ENCODE data around the gene CDC45. TPM values are rescaled to one million over a fixed set of nuclear protein-coding genes. Genes with fewer than 3 reads are reported as not detected.

CDC45 gene
- total RNA-seq, 2 donors from 2014 or later: 0.99 TPM; not detected in 1

GRCh38 chr22:19507534-19507861, 27.8 kb downstream of the CDC45 start:
- Histone ChIP-seq H3K4me3 (no peak overlapping the region), H3K9me3 (no peaks in the 10 kb centered on the region), H3K27ac (no peak overlapping the region), H3K4me1 (ENCODE audit: control insufficient read depth in 1 of 2, low read depth in 2 of 2) (no peaks in the 10 kb centered on the region), H3K36me3 (no peaks in the 10 kb centered on the region), H3K27me3 (replicated peaks; ENCODE audit: insufficient read depth) (no peaks in the 10 kb centered on the region)
- TF ChIP-seq, protein P1, sequence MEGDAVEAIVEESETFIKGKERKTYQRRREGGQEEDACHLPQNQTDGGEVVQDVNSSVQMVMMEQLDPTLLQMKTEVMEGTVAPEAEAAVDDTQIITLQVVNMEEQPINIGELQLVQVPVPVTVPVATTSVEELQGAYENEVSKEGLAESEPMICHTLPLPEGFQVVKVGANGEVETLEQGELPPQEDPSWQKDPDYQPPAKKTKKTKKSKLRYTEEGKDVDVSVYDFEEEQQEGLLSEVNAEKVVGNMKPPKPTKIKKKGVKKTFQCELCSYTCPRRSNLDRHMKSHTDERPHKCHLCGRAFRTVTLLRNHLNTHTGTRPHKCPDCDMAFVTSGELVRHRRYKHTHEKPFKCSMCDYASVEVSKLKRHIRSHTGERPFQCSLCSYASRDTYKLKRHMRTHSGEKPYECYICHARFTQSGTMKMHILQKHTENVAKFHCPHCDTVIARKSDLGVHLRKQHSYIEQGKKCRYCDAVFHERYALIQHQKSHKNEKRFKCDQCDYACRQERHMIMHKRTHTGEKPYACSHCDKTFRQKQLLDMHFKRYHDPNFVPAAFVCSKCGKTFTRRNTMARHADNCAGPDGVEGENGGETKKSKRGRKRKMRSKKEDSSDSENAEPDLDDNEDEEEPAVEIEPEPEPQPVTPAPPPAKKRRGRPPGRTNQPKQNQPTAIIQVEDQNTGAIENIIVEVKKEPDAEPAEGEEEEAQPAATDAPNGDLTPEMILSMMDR (IDR thresholded peaks at IDR 0.05): no peak
- no peak for DNase-seq (ENCODE audit: low spot score)
- ATAC-seq (ENCODE audit: insufficient number of reproducible peaks, low FRiP score, low read depth): no peak

- H3K36me3 ChIP-seq: no peaks in the 10 kb centered on the region
- no peaks in the 10 kb centered on the region for H3K27me3 ChIP-seq (replicated peaks; ENCODE audit: insufficient read depth)
- ATAC-seq (ENCODE audit: insufficient number of reproducible peaks, low FRiP score, low read depth): no peak
- no peak overlapping the region for H3K4me3 ChIP-seq
- DNase-seq (ENCODE audit: low spot score): no peak
- TF ChIP-seq, protein P1 (IDR thresholded peaks at IDR 0.05): no peak
- H3K4me1 ChIP-seq (ENCODE audit: control insufficient read depth in 1 of 2, low read depth in 2 of 2): no peaks in the 10 kb centered on the region
- no peak overlapping the region for H3K27ac ChIP-seq
- no peaks in the 10 kb centered on the region for H3K9me3 ChIP-seq
Measured at GRCh38 chr22:19508024-19508776, 28.5 kb downstream of the CDC45 start.

DNA sequence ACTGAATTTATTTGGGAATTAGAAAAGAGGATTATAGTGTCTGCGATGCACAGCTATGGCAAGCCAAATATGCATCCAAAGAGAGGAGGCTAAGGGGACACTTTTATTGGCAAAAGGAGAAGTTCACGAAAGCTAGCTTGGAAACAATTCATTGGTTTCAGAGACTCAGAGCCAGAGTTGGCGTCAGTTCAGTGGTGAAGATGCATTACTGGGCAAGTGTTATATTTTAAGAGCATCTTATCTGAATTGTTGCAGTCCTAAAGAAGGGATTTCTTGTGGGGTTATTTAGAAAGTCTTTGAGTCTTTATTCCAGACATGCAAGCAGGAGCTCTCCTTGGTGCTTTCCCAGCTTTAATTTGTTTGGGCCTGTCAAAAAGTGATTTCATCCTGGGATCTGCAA, 29.5 kb downstream of the CDC45 start:
- Histone ChIP-seq H3K36me3 (no peaks in the 10 kb centered on the region), H3K9me3 (no peaks in the 10 kb centered on the region), H3K27me3 (replicated peaks; ENCODE audit: insufficient read depth) (no peaks in the 10 kb centered on the region), H3K4me1 (ENCODE audit: control insufficient read depth in 1 of 2, low read depth in 2 of 2) (no peaks in the 10 kb centered on the region), H3K27ac (no peak overlapping the region), H3K4me3 (no peak overlapping the region)
- TF ChIP-seq, protein P1 (IDR thresholded peaks at IDR 0.05): no peak
- no peak for DNase-seq (ENCODE audit: low spot score)
- no peak for ATAC-seq (ENCODE audit: insufficient number of reproducible peaks, low FRiP score, low read depth)

DNA sequence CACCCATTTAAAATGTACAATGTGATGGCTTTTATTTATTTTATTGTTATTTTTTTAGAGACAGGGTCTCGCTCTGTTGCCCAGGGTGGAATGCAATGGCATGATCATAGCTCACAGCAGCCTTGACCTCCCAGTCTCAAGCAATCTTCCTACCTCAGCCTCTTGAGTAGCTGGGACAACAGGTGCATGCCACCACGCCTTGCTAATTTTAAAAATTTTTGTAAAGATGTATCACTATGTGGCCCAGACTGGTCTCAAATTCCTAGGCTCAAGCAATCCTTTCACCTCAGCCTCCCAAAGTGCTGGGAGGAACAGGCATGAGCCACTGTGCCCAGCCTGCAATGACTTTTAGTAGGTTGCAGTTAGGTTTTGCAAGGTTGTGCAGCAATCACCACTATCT, 30.2 kb downstream of the CDC45 start:
- TF ChIP-seq, protein P1 (IDR thresholded peaks at IDR 0.05): no peak
- ATAC-seq (ENCODE audit: insufficient number of reproducible peaks, low FRiP score, low read depth): no peak

DNA sequence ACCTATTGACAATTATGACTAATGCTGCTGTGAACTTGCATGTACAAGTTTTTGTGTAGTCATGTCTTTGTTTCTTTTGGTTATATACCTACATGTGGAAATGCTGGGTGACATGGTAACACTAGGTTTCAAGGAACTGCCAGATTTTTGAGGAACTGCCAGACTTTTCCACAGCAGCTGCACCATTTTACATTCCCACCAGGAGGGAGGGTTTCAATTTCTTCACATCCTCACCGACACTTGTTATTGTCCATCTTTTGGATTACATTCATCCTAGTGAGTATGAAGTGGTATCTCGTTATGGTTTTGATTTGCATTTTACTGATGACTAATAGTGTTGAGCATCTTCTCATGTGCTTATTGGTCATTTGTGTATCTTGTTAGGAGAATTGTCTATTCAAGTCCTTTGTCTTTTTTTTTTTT, 31.2 kb downstream of the CDC45 start:
- Histone ChIP-seq H3K27ac (no peak overlapping the region), H3K27me3 (replicated peaks; ENCODE audit: insufficient read depth) (no peaks in the 10 kb centered on the region), H3K4me1 (ENCODE audit: control insufficient read depth in 1 of 2, low read depth in 2 of 2) (no peaks in the 10 kb centered on the region), H3K36me3 (no peaks in the 10 kb centered on the region), H3K4me3 (no peak overlapping the region), H3K9me3 (no peaks in the 10 kb centered on the region)
- no peak for ATAC-seq (ENCODE audit: insufficient number of reproducible peaks, low FRiP score, low read depth)
- no peak for DNase-seq (ENCODE audit: low spot score)
- TF ChIP-seq, protein P1 (IDR thresholded peaks at IDR 0.05): no peak

More for the DNA sequence above, 30.2 kb downstream of the CDC45 start:
- Histone ChIP-seq H3K36me3 (no peaks in the 10 kb centered on the region), H3K4me3 (no peak overlapping the region), H3K9me3 (no peaks in the 10 kb centered on the region), H3K4me1 (ENCODE audit: control insufficient read depth in 1 of 2, low read depth in 2 of 2) (no peaks in the 10 kb centered on the region), H3K27me3 (replicated peaks; ENCODE audit: insufficient read depth) (no peaks in the 10 kb centered on the region), H3K27ac (no peak overlapping the region)
- DNase-seq (ENCODE audit: low spot score): no peak
